Parathyroid adenoma (tissue), 2 donors: Measurements from ENCODE around the gene CBFB.

Experiments
- H2AFZ ChIP-seq: fragments of 300-600 bp; sonication (generic); one replicate; pipeline ENCODE4 v1.7.0; 2017; ENCODE audit warnings: antibody characterized with exemption, mild to moderate bottlenecking
- H3K27ac ChIP-seq: fragments of 300-600 bp; sonication (generic); one replicate; pipeline ENCODE4 v1.7.0; 2017
- H3K27me3 ChIP-seq: fragments of 300-600 bp; sonication (generic); one replicate; pipeline ENCODE4 v1.7.0; 2017; ENCODE audit warnings: low read length; ENCODE audit not compliant: control insufficient read depth, insufficient read depth
- H3K36me3 ChIP-seq: fragments of 300-600 bp; sonication (generic); one replicate; pipeline ENCODE4 v1.7.0; 2017; ENCODE audit warnings: low read length; ENCODE audit not compliant: control insufficient read depth, insufficient read depth
- H3K4me1 ChIP-seq: fragments of 300-600 bp; sonication (generic); one replicate; pipeline ENCODE4 v1.7.0; 2017; ENCODE audit warnings: control low read depth
- H3K4me2 ChIP-seq: fragments of 300-600 bp; sonication (generic); one replicate; pipeline ENCODE4 v1.7.0; 2017; ENCODE audit warnings: low read length
- H3K4me3 ChIP-seq: fragments of 300-600 bp; sonication (generic); one replicate; pipeline ENCODE4 v1.7.0; 2017; ENCODE audit warnings: low read depth, low read length
- H3K79me2 ChIP-seq: fragments of 300-600 bp; sonication (generic); one replicate; pipeline ENCODE4 v1.7.0; 2017; ENCODE audit warnings: control low read depth
- H3K9ac ChIP-seq: fragments of 300-600 bp; sonication (generic); one replicate; pipeline ENCODE4 v1.7.0; 2017; ENCODE audit warnings: mild to moderate bottlenecking
- H3K9me3 ChIP-seq: fragments of 300-600 bp; sonication (generic); one replicate; pipeline ENCODE4 v1.7.0; 2017; ENCODE audit warnings: low read length; ENCODE audit not compliant: control insufficient read depth
- CTCF ChIP-seq: fragments of 300-600 bp; sonication (generic); IDR thresholded peaks from one replicate; pipeline ENCODE4 v1.7.0; 2017; ENCODE audit warnings: antibody characterized with exemption, mild to moderate bottlenecking
- donor health status: primary hyperparathyroidism.

The CBFB gene

GRCh38 chr16:67101311-67102082 is 72.5 kb downstream of the CBFB start:
- Histone ChIP-seq H3K27ac (no peak overlapping the region), H3K27me3 (no peaks in the 10 kb centered on the region), H2AFZ (no peak overlapping the region), H3K4me3 (no peak overlapping the region), H3K4me2 (no peak overlapping the region), H3K9me3 (no peaks in the 10 kb centered on the region), H3K79me2 (no peaks in the 10 kb centered on the region), H3K9ac (no peak overlapping the region), H3K36me3 (no peaks in the 10 kb centered on the region), H3K4me1 (no peaks in the 10 kb centered on the region)
- TF ChIP-seq CTCF: no peak

GRCh38 chr16:67104061-67104460 is 75.1 kb downstream of the CBFB start:
- H3K4me1 ChIP-seq: no peaks in the 10 kb centered on the region
- H3K9ac ChIP-seq: no peak overlapping the region
- H3K27ac ChIP-seq: no peak overlapping the region
- TF ChIP-seq CTCF: peak; percentile 12
- H3K79me2 ChIP-seq: no peaks in the 10 kb centered on the region
- H3K9me3 ChIP-seq: no peaks in the 10 kb centered on the region
- H3K36me3 ChIP-seq: no peaks in the 10 kb centered on the region
- H3K4me2 ChIP-seq: no peak overlapping the region
- no peak overlapping the region for H2AFZ ChIP-seq
- H3K4me3 ChIP-seq: no peak overlapping the region
- no peaks in the 10 kb centered on the region for H3K27me3 ChIP-seq

GRCh38 chr16:67104845-67105244 is 75.9 kb downstream of the CBFB start:
- Histone ChIP-seq H3K79me2 (peaks cover 1% of the 10 kb centered on the region), H3K9me3 (no peaks in the 10 kb centered on the region), H3K9ac (no peak overlapping the region), H3K27ac (no peak overlapping the region), H3K4me2 (no peak overlapping the region), H3K36me3 (no peaks in the 10 kb centered on the region), H3K4me1 (peaks cover 2% of the 10 kb centered on the region), H2AFZ (no peak overlapping the region), H3K27me3 (no peaks in the 10 kb centered on the region), H3K4me3 (no peak overlapping the region)
- no peak for TF ChIP-seq CTCF

GRCh38 chr16:67105246-67105645 is 76.3 kb downstream of the CBFB start:
- no peak overlapping the region for H3K9ac ChIP-seq
- peaks cover 5% of the 10 kb centered on the region for H3K79me2 ChIP-seq
- H2AFZ ChIP-seq: no peak overlapping the region
- no peak overlapping the region for H3K27ac ChIP-seq
- H3K27me3 ChIP-seq: no peaks in the 10 kb centered on the region
- H3K36me3 ChIP-seq: no peaks in the 10 kb centered on the region
- H3K4me1 ChIP-seq: peaks cover 2% of the 10 kb centered on the region
- no peaks in the 10 kb centered on the region for H3K9me3 ChIP-seq
- TF ChIP-seq CTCF: no peak
- H3K4me3 ChIP-seq: no peak overlapping the region
- H3K4me2 ChIP-seq: no peak overlapping the region

- Histone ChIP-seq H3K9ac (no peak overlapping the region), H3K4me2 (no peak overlapping the region), H3K27ac (no peak overlapping the region), H3K27me3 (no peaks in the 10 kb centered on the region), H3K36me3 (no peaks in the 10 kb centered on the region), H3K9me3 (no peaks in the 10 kb centered on the region), H3K4me1 (peaks cover 7% of the 10 kb centered on the region), H3K4me3 (no peak overlapping the region), H3K79me2 (peaks cover 12% of the 10 kb centered on the region), H2AFZ (no peak overlapping the region)
- TF ChIP-seq CTCF: no peak
These were observed 76.9 kb downstream of the CBFB start for GRCh38 chr16:67105881-67106280.
